BLaER1 (cell line): Measurements from ENCODE around the gene SLX4IP.

ENCODE experiments used
- H3K27ac ChIP-seq: shearing (Covaris generic); formaldehyde crosslinking; 2 replicates; pipeline ENCODE4 v1.8.1; 2022
- H3K27me3 ChIP-seq: shearing (Covaris generic); formaldehyde crosslinking; 2 replicates; pipeline ENCODE4 v1.8.1; 2022
- H3K36me3 ChIP-seq: shearing (Covaris generic); formaldehyde crosslinking; 2 replicates; pipeline ENCODE4 v1.8.1; 2022
- H3K4me1 ChIP-seq: shearing (Covaris generic); formaldehyde crosslinking; 2 replicates; pipeline ENCODE4 v1.8.1; 2022
- H3K4me2 ChIP-seq: shearing (Covaris generic); formaldehyde crosslinking; 2 replicates; pipeline ENCODE4 v1.8.1; 2022
- H3K4me3 ChIP-seq: shearing (Covaris generic); formaldehyde crosslinking; 2 replicates; pipeline ENCODE4 v1.8.1; 2022
- H3K9ac ChIP-seq: shearing (Covaris generic); formaldehyde crosslinking; 2 replicates; pipeline ENCODE4 v1.8.1; 2022
- H3K9me3 ChIP-seq: shearing (Covaris generic); formaldehyde crosslinking; 2 replicates; pipeline ENCODE4 v1.8.1; 2022
- H4K20me1 ChIP-seq: shearing (Covaris generic); formaldehyde crosslinking; 2 replicates; pipeline ENCODE4 v1.8.1; 2022
- Cebpa-rat ChIP-seq: shearing (Covaris generic); IDR thresholded peaks from 2 replicates; pipeline ENCODE4 v1.8.1; 2022

SLX4IP gene

GRCh38 chr20:10490257-10490656, 55.2 kb downstream of the SLX4IP start:
- TF ChIP-seq Cebpa-rat, result no peak
- H3K4me2 ChIP-seq, result no peak overlapping the region
- no peak overlapping the region for H3K9ac ChIP-seq
- no peaks in the 10 kb centered on the region for H4K20me1 ChIP-seq
- H3K9me3 ChIP-seq, result no peaks in the 10 kb centered on the region
- no peaks in the 10 kb centered on the region for H3K27me3 ChIP-seq
- peaks cover 15% of the 10 kb centered on the region for H3K4me1 ChIP-seq
- H3K36me3 ChIP-seq, result no peaks in the 10 kb centered on the region
- H3K4me3 ChIP-seq, result no peak overlapping the region
- H3K27ac ChIP-seq, result no peak overlapping the region

GRCh38 chr20:10490706-10491105, 55.6 kb downstream of the SLX4IP start:
- Histone ChIP-seq H3K4me1 (peaks cover 17% of the 10 kb centered on the region), H3K36me3 (no peaks in the 10 kb centered on the region), H3K27ac (no peak overlapping the region)

GRCh38 chr20:10492065-10492464, 57.0 kb downstream of the SLX4IP start:
- Histone ChIP-seq H3K4me2 (no peak overlapping the region), H4K20me1 (peaks cover 7% of the 10 kb centered on the region; the same call in 1 of the 2 replicates), H3K27me3 (no peaks in the 10 kb centered on the region), H3K4me3 (no peak overlapping the region), H3K9ac (no peak overlapping the region), H3K36me3 (no peaks in the 10 kb centered on the region), H3K27ac (no peak overlapping the region), H3K9me3 (no peaks in the 10 kb centered on the region), H3K4me1 (peaks cover 17% of the 10 kb centered on the region)
- TF ChIP-seq Cebpa-rat, result no peak

More at GRCh38 chr20:10490706-10491105, 55.6 kb downstream of the SLX4IP start:
- no peak overlapping the region for H3K4me2 ChIP-seq
- TF ChIP-seq Cebpa-rat, result no peak
- no peak overlapping the region for H3K4me3 ChIP-seq
- no peaks in the 10 kb centered on the region for H3K9me3 ChIP-seq
- H3K9ac ChIP-seq, result no peak overlapping the region
- H3K27me3 ChIP-seq, result no peaks in the 10 kb centered on the region
- H4K20me1 ChIP-seq, result no peaks in the 10 kb centered on the region

GRCh38 chr20:10492844-10493243, 57.7 kb downstream of the SLX4IP start:
- Histone ChIP-seq H3K4me3 (no peak overlapping the region), H4K20me1 (peaks cover 7% of the 10 kb centered on the region; the same call in 1 of the 2 replicates), H3K4me2 (no peak overlapping the region), H3K36me3 (no peaks in the 10 kb centered on the region), H3K27me3 (no peaks in the 10 kb centered on the region), H3K9me3 (no peaks in the 10 kb centered on the region), H3K27ac (no peak overlapping the region), H3K9ac (no peak overlapping the region), H3K4me1 (peaks cover 17% of the 10 kb centered on the region)
- TF ChIP-seq Cebpa-rat, result no peak

GRCh38 chr20:10495173-10495572, 60.1 kb downstream of the SLX4IP start:
- no peak overlapping the region for H3K4me3 ChIP-seq
- no peaks in the 10 kb centered on the region for H3K36me3 ChIP-seq
- H3K4me1 ChIP-seq, result peaks cover 6% of the 10 kb centered on the region; the same call in 1 of the 2 replicates
- H3K4me2 ChIP-seq, result no peak overlapping the region
- H3K27me3 ChIP-seq, result no peaks in the 10 kb centered on the region
- H3K9ac ChIP-seq, result no peak overlapping the region
- TF ChIP-seq Cebpa-rat, result no peak
- peaks cover 12% of the 10 kb centered on the region; the same call in 1 of the 2 replicates for H4K20me1 ChIP-seq
- no peaks in the 10 kb centered on the region for H3K9me3 ChIP-seq
- no peak overlapping the region for H3K27ac ChIP-seq

- Histone ChIP-seq H3K4me2 (no peak overlapping the region), H3K9me3 (no peaks in the 10 kb centered on the region), H3K4me3 (no peak overlapping the region), H3K4me1 (peaks cover 6% of the 10 kb centered on the region; the same call in 1 of the 2 replicates), H3K36me3 (no peaks in the 10 kb centered on the region), H3K9ac (no peak overlapping the region), H4K20me1 (peaks cover 12% of the 10 kb centered on the region; the same call in 1 of the 2 replicates), H3K27me3 (no peaks in the 10 kb centered on the region), H3K27ac (no peak overlapping the region)
- no peak for TF ChIP-seq Cebpa-rat
Measured at GRCh38 chr20:10496465-10496864, 61.4 kb downstream of the SLX4IP start.

- Histone ChIP-seq H3K4me3 (no peak overlapping the region), H3K27me3 (no peaks in the 10 kb centered on the region), H3K27ac (no peak overlapping the region), H3K4me1 (peaks cover 6% of the 10 kb centered on the region; the same call in 1 of the 2 replicates), H3K36me3 (no peaks in the 10 kb centered on the region), H3K9me3 (no peaks in the 10 kb centered on the region), H3K4me2 (no peak overlapping the region), H3K9ac (no peak overlapping the region), H4K20me1 (peaks cover 12% of the 10 kb centered on the region; the same call in 1 of the 2 replicates)
- TF ChIP-seq Cebpa-rat, result no peak
Measured at GRCh38 chr20:10497283-10497682, 62.2 kb downstream of the SLX4IP start.

- Histone ChIP-seq H4K20me1 (peaks cover 12% of the 10 kb centered on the region; the same call in 1 of the 2 replicates), H3K4me3 (no peak overlapping the region), H3K4me1 (peaks cover 6% of the 10 kb centered on the region; the same call in 1 of the 2 replicates), H3K9ac (no peak overlapping the region), H3K4me2 (no peak overlapping the region), H3K9me3 (no peaks in the 10 kb centered on the region), H3K36me3 (no peaks in the 10 kb centered on the region), H3K27me3 (no peaks in the 10 kb centered on the region), H3K27ac (no peak overlapping the region)
- TF ChIP-seq Cebpa-rat, result no peak
Measured at GRCh38 chr20:10497791-10498190, 62.7 kb downstream of the SLX4IP start.

GRCh38 chr20:10498200-10498599, 63.1 kb downstream of the SLX4IP start:
- H3K9ac ChIP-seq, result no peak overlapping the region
- H3K4me2 ChIP-seq, result no peak overlapping the region
- no peaks in the 10 kb centered on the region for H3K9me3 ChIP-seq
- H3K27me3 ChIP-seq, result no peaks in the 10 kb centered on the region
- no peaks in the 10 kb centered on the region for H3K36me3 ChIP-seq
- peaks cover 6% of the 10 kb centered on the region; the same call in 1 of the 2 replicates for H3K4me1 ChIP-seq
- no peak overlapping the region for H3K4me3 ChIP-seq
- no peak for TF ChIP-seq Cebpa-rat
- H3K27ac ChIP-seq, result no peak overlapping the region
- peaks cover 12% of the 10 kb centered on the region; the same call in 1 of the 2 replicates for H4K20me1 ChIP-seq

GRCh38 chr20:10501402-10501801, 66.3 kb downstream of the SLX4IP start:
- Histone ChIP-seq H3K9ac (no peak overlapping the region), H3K27ac (no peak overlapping the region; the same call in 1 of the 2 replicates)

More at GRCh38 chr20:10501402-10501801, 66.3 kb downstream of the SLX4IP start:
- Histone ChIP-seq H3K4me1 (no peaks in the 10 kb centered on the region), H3K4me3 (no peak overlapping the region), H3K9me3 (no peaks in the 10 kb centered on the region), H3K4me2 (no peak overlapping the region), H4K20me1 (peaks cover 12% of the 10 kb centered on the region; the same call in 1 of the 2 replicates), H3K27me3 (no peaks in the 10 kb centered on the region), H3K36me3 (no peaks in the 10 kb centered on the region)
- no peak for TF ChIP-seq Cebpa-rat
